ENCODE measurements around the gene RNF13. TPM values are rescaled to one million over a fixed set of nuclear protein-coding genes. Genes with fewer than 3 reads are reported as not detected.
"Not testable (repeated sequence)": the region's sequence is repeated elsewhere in the genome, so short reads cannot be mapped to it uniquely, and the experiment has no call there.

Gene RNF13
- total and polyA plus RNA-seq, 2 of the 4 experiments (the other 2 are of a cell fraction), result 12.8 to 29.8 TPM

DNA sequence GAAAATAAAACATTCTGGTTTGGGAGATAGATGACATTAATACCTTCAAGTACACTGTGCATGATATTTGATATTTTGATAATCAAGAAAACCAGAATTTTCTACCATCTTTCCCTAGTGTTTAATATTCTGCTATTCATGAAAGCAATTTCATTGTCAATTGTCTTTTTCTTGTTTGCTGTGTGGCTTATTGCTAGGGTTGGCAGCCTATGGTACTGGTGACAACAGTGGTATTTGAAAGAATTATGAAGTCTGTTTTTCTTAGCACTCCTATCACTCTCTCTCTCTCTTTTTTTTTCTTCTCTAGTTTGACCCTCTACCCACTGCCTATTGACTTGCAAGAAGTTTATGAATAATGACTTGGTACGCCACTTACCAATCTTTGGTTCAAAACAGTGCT lies 15.4 kb downstream of the RNF13 start:
- H2BK20ac ChIP-seq (ENCODE audit: low read depth, low read length), result no peak overlapping the region
- no peak overlapping the region for H2BK15ac ChIP-seq (ENCODE audit: low read depth, low read length)
- H3K14ac ChIP-seq (replicated peaks; ENCODE audit: low read depth, low read length), result no peak overlapping the region
- H4K20me1 ChIP-seq (ENCODE audit: insufficient read depth, low read length), result peaks cover 13% of the 10 kb centered on the region; the same call in 1 of the 2 replicates
- H2AK5ac ChIP-seq (ENCODE audit: low read depth, low read length), result no peak overlapping the region
- H3K4me1 ChIP-seq (ENCODE audit: control insufficient read depth, insufficient read depth, low read length), result no peaks in the 10 kb centered on the region
- H3K23ac ChIP-seq (ENCODE audit: low read depth, low read length), result no peak overlapping the region
- no peak overlapping the region for H2BK120ac ChIP-seq (ENCODE audit: low read depth, low read length)
- intact Hi-C loops (cut with micrococcal nuclease), result no loop called here
- H3K9me1 ChIP-seq (ENCODE audit: insufficient read depth, low read length), result no peaks in the 10 kb centered on the region
- H2BK5ac ChIP-seq (ENCODE audit: low read depth, low read length, poor library complexity, severe bottlenecking), result no peak overlapping the region
- H3K27me3 ChIP-seq (ENCODE audit: control insufficient read depth, insufficient read depth, low read length), result no peaks in the 10 kb centered on the region
- H3K36me3 ChIP-seq (ENCODE audit: control insufficient read depth, insufficient read depth, low read length), result no peaks in the 10 kb centered on the region
- H3K18ac ChIP-seq (ENCODE audit: low read depth, low read length), result no peak overlapping the region
- no peak overlapping the region for H3K4ac ChIP-seq (ENCODE audit: low read depth, low read length)
- peaks cover 21 to 47% of the 10 kb centered on the region in 2 experiments for H3K79me1 ChIP-seq (ENCODE audit: low read depth in 1 of 2, low read length in 2 of 2)
- H3K27ac ChIP-seq (ENCODE audit: insufficient read depth, low read length), result no peak overlapping the region
- no peak overlapping the region for H3K4me2 ChIP-seq (ENCODE audit: low read depth, low read length)
- H3K56ac ChIP-seq (ENCODE audit: extremely low read depth, insufficient read depth, low read length), result no peak overlapping the region
- DNase-seq (no peak), ATAC-seq (ENCODE audit: low read depth) (no peak)
- no peak for TF ChIP-seq MXI1 (IDR thresholded peaks at IDR 0.05; ENCODE audit: borderline replicate concordance, low read depth, low read length)
- no peak overlapping the region for H2AFZ ChIP-seq (replicated peaks; ENCODE audit: low read length, poor library complexity)
- POLR2A ChIA-PET (ENCODE audit: unreplicated experiment), result no interaction called here
- H4K5ac ChIP-seq (ENCODE audit: low read depth, low read length), result no peak overlapping the region
- H3K4me3 ChIP-seq (ENCODE audit: insufficient read depth, low read depth, low read length), result no peak overlapping the region
- no peak overlapping the region for H4K91ac ChIP-seq (ENCODE audit: insufficient read depth, low read depth, low read length)
- H3K9ac ChIP-seq (ENCODE audit: low read depth, low read length), result no peak overlapping the region
- dilution Hi-C loops (cut with HindIII; ENCODE audit: low sequenced_read_pairs, unreplicated experiment), result no loop called here
- no CpG with 5 or more reads among the region's 1 CpG for WGBS, 2 experiments (ENCODE audit: extremely low coverage in 2 of 2, insufficient read length in 1 of 2)
- no TSS peak for BruUV-seq (replicated peaks)
- in situ Hi-C loops (cut with MboI; ENCODE audit: low sequenced_read_pairs), result no loop called here
- peaks cover 6% of the 10 kb centered on the region; the same call in 1 of the 2 replicates for H3K9me3 ChIP-seq (ENCODE audit: control insufficient read depth, insufficient read depth, low read length)
- CTCF ChIA-PET, result no interaction called here
- no peak overlapping the region for H2AK9ac ChIP-seq (replicated peaks; ENCODE audit: low read depth, low read length, poor library complexity)
- H4K8ac ChIP-seq (ENCODE audit: low read depth in 2 of 2, low read length in 2 of 2), result no peak overlapping the region

DNA sequence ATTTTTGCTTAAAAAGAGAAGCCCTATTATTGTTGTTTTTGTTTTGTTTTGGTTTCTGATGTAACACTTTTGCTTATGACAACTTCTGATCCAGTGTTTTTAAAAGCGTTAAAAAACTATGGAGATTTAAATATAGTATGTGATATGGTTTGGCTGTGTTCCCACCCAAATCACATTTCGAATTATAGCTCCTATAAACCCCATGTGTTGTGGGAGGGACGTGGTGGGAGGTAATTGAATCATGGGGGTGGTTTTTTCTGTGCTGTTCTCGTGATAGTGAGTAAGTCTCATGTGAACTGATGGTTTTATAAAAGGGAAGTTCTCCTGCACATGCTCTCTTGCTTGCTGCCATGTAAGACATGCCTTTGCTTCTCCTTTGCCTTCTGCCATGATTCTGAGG lies 16.6 kb downstream of the RNF13 start:
- BruUV-seq (replicated peaks); in situ Hi-C loops (cut with MboI; ENCODE audit: low sequenced_read_pairs); dilution Hi-C loops (cut with HindIII; ENCODE audit: low sequenced_read_pairs, unreplicated experiment): not testable (repeated sequence)

More for the DNA sequence above, 16.6 kb downstream of the RNF13 start:
- H4K91ac ChIP-seq (ENCODE audit: insufficient read depth, low read depth, low read length); H3K4me2 ChIP-seq (ENCODE audit: low read depth, low read length); H2BK5ac ChIP-seq (ENCODE audit: low read depth, low read length, poor library complexity, severe bottlenecking); H4K20me1 ChIP-seq (ENCODE audit: insufficient read depth, low read length); H3K27ac ChIP-seq (ENCODE audit: insufficient read depth, low read length); H3K9me3 ChIP-seq (ENCODE audit: control insufficient read depth, insufficient read depth, low read length); H2AFZ ChIP-seq (replicated peaks; ENCODE audit: low read length, poor library complexity); DNase-seq; POLR2A ChIA-PET (ENCODE audit: unreplicated experiment); H3K18ac ChIP-seq (ENCODE audit: low read depth, low read length); ATAC-seq (ENCODE audit: low read depth); H2AK9ac ChIP-seq (replicated peaks; ENCODE audit: low read depth, low read length, poor library complexity); H3K4me3 ChIP-seq (ENCODE audit: insufficient read depth, low read depth, low read length); H3K4me1 ChIP-seq (ENCODE audit: control insufficient read depth, insufficient read depth, low read length); H3K56ac ChIP-seq (ENCODE audit: extremely low read depth, insufficient read depth, low read length); H3K27me3 ChIP-seq (ENCODE audit: control insufficient read depth, insufficient read depth, low read length); H2BK15ac ChIP-seq (ENCODE audit: low read depth, low read length); CTCF ChIA-PET; H3K14ac ChIP-seq (replicated peaks; ENCODE audit: low read depth, low read length); H2BK20ac ChIP-seq (ENCODE audit: low read depth, low read length); H3K9me1 ChIP-seq (ENCODE audit: insufficient read depth, low read length); H4K5ac ChIP-seq (ENCODE audit: low read depth, low read length); H3K23ac ChIP-seq (ENCODE audit: low read depth, low read length); H3K4ac ChIP-seq (ENCODE audit: low read depth, low read length); H2BK120ac ChIP-seq (ENCODE audit: low read depth, low read length); intact Hi-C loops (cut with micrococcal nuclease); H2AK5ac ChIP-seq (ENCODE audit: low read depth, low read length); H3K9ac ChIP-seq (ENCODE audit: low read depth, low read length); H4K8ac ChIP-seq (ENCODE audit: low read depth in 2 of 2, low read length in 2 of 2); H3K36me3 ChIP-seq (ENCODE audit: control insufficient read depth, insufficient read depth, low read length): not testable (repeated sequence)
- WGBS, 2 experiments (ENCODE audit: extremely low coverage in 2 of 2, insufficient read length in 1 of 2), result no CpG with 5 or more reads among the region's 4 CpGs
- peaks cover 25 to 43% of the 10 kb centered on the region in 2 experiments for H3K79me1 ChIP-seq (ENCODE audit: low read depth in 1 of 2, low read length in 2 of 2)

All from IMR-90 (cell line).